HepG2 (cell line): ENCODE data around the gene SKIC2. TPM values are rescaled to one million over a fixed set of nuclear protein-coding genes. Genes with fewer than 3 reads are reported as not detected.

Source experiments
- ARID2 ChIP-seq: sonication (generic); formaldehyde crosslinking; IDR thresholded peaks from 2 replicates; pipeline ENCODE4 v1.8.1; 2022; ENCODE audit warnings: mild to moderate bottlenecking, missing genetic modification reagents, borderline replicate concordance
- MTA1 ChIP-seq: sonication (generic); formaldehyde crosslinking; IDR thresholded peaks from 2 replicates; pipeline ENCODE4 v1.4.0; 2020; ENCODE audit warnings: missing genetic modification reagents, mild to moderate bottlenecking, borderline replicate concordance
- NCOA5 ChIP-seq: sonication (generic); formaldehyde crosslinking; IDR thresholded peaks from 2 replicates; pipeline ENCODE4 v1.4.0; 2020; ENCODE audit warnings: missing genetic modification reagents
- NFRKB ChIP-seq: fragments of 450-650 bp; IDR thresholded peaks from 2 replicates; pipeline ENCODE4 v1.6.1; 2017
- NONO ChIP-seq, 2 experiments: fragments of 450-650 bp in 1 of 2; sonication (generic) in 1 of 2; formaldehyde crosslinking in 1 of 2; IDR thresholded peaks in 1 of 2; conservative IDR thresholded peaks in 1 of 2; 2 replicates each; pipeline versions ENCODE4 v1.6.1 to v1.8.0; 2017 to 2022; ENCODE audit warnings: mild to moderate bottlenecking in 1 of 2, missing genetic modification reagents in 1 of 2, moderate library complexity in 1 of 2
- SCMH1 ChIP-seq: sonication (generic); formaldehyde crosslinking; IDR thresholded peaks from 2 replicates; pipeline ENCODE4 v1.9.0; 2021; ENCODE audit warnings: missing genetic modification reagents, mild to moderate bottlenecking, borderline replicate concordance
- TMF1 ChIP-seq: sonication (generic); formaldehyde crosslinking; IDR thresholded peaks from 2 replicates; pipeline ENCODE4 v1.8.1; 2022; ENCODE audit warnings: low read depth, missing genetic modification reagents
- ZBTB20 ChIP-seq: sonication (generic); formaldehyde crosslinking; IDR thresholded peaks from 2 replicates; pipeline ENCODE4 v1.8.1; 2023; ENCODE audit warnings: missing genetic modification reagents, low read depth, mild to moderate bottlenecking, borderline replicate concordance
- ZFX ChIP-seq: sonication (generic); formaldehyde crosslinking; IDR thresholded peaks from 2 replicates; pipeline ENCODE4 v1.4.0; 2020; ENCODE audit warnings: mild to moderate bottlenecking, low read depth, missing genetic modification reagents, moderate library complexity
- ZNF101 ChIP-seq: sonication (generic); formaldehyde crosslinking; IDR thresholded peaks from 2 replicates; pipeline ENCODE4 v1.4.0; 2020; ENCODE audit warnings: mild to moderate bottlenecking, low read depth, missing genetic modification reagents, borderline replicate concordance
- ZNF234 ChIP-seq: sonication (generic); formaldehyde crosslinking; conservative IDR thresholded peaks from 2 replicates; pipeline ENCODE4 v1.5.1; 2020; ENCODE audit warnings: mild to moderate bottlenecking, missing genetic modification reagents
- ZNF333 ChIP-seq: sonication (generic); formaldehyde crosslinking; IDR thresholded peaks from 2 replicates; pipeline ENCODE4 v1.4.0; 2020; ENCODE audit warnings: mild to moderate bottlenecking, missing genetic modification reagents, borderline replicate concordance
- ZNF350 ChIP-seq: sonication (generic); formaldehyde crosslinking; IDR thresholded peaks from 2 replicates; pipeline ENCODE4 v1.4.0; 2020; ENCODE audit warnings: mild to moderate bottlenecking, low read depth, missing genetic modification reagents, borderline replicate concordance
- ZNF383 ChIP-seq: sonication (generic); formaldehyde crosslinking; IDR thresholded peaks from 2 replicates; pipeline ENCODE4 v1.4.0; 2020; ENCODE audit warnings: missing genetic modification reagents, mild to moderate bottlenecking, borderline replicate concordance
- ZNF430 ChIP-seq: sonication (generic); formaldehyde crosslinking; IDR thresholded peaks from 2 replicates; pipeline ENCODE4 v1.9.0; 2021; ENCODE audit warnings: mild to moderate bottlenecking, missing genetic modification reagents
- ZNF501 ChIP-seq: sonication (generic); formaldehyde crosslinking; IDR thresholded peaks from 2 replicates; pipeline ENCODE4 v1.5.1; 2020; ENCODE audit warnings: mild to moderate bottlenecking, moderate library complexity, missing genetic modification reagents
- ZNF558 ChIP-seq: sonication (generic); formaldehyde crosslinking; IDR thresholded peaks from 2 replicates; pipeline ENCODE4 v1.9.0; 2022; ENCODE audit warnings: mild to moderate bottlenecking, missing genetic modification reagents, borderline replicate concordance
- ZNF660 ChIP-seq: sonication (generic); formaldehyde crosslinking; IDR thresholded peaks from 2 replicates; pipeline ENCODE4 v1.5.1; 2020; ENCODE audit warnings: mild to moderate bottlenecking, low read depth, missing genetic modification reagents, borderline replicate concordance
- ZNF670 ChIP-seq: sonication (generic); formaldehyde crosslinking; IDR thresholded peaks from 2 replicates; pipeline ENCODE4 v1.8.0; 2022; ENCODE audit warnings: mild to moderate bottlenecking, missing genetic modification reagents, borderline replicate concordance
- ZNF691 ChIP-seq: sonication (generic); formaldehyde crosslinking; IDR thresholded peaks from 2 replicates; pipeline ENCODE4 v1.4.0; 2020; ENCODE audit warnings: missing genetic modification reagents, low read depth, mild to moderate bottlenecking, borderline replicate concordance
- ZNF737 ChIP-seq: sonication (generic); formaldehyde crosslinking; IDR thresholded peaks from 2 replicates; pipeline ENCODE4 v1.5.0; 2020; ENCODE audit warnings: missing genetic modification reagents, mild to moderate bottlenecking, borderline replicate concordance
- ZNF781 ChIP-seq: sonication (generic); formaldehyde crosslinking; IDR thresholded peaks from 2 replicates; pipeline ENCODE4 v1.5.1; 2020; ENCODE audit warnings: borderline replicate concordance, mild to moderate bottlenecking, missing genetic modification reagents; ENCODE audit errors: not compliant biosample characterization
- ZNF841 ChIP-seq: sonication (generic); formaldehyde crosslinking; IDR thresholded peaks from 2 replicates; pipeline ENCODE4 v1.8.1; 2023; ENCODE audit warnings: missing genetic modification reagents, borderline replicate concordance
- polyA plus RNA-seq, 8 experiments: library from polyadenylated mRNA; depleted of rRNA in 3 of 8; stranded (reverse) in 7 of 8; unstranded in 1 of 8; fragments of >200 nt; fragmentation: Illumina TruSeq in 4 of 8; extraction: Trizol in 4 of 8; gene quantifications; 2 replicates each; pipeline versions ENCODE4 v1.2.1 to v1.2.3, GENCODE V29; 2011 to 2016; ENCODE audit warnings: low read depth in 4 of 8, missing spikeins in 1 of 8, mixed read lengths in 1 of 8; ENCODE audit not compliant: insufficient read depth in 1 of 8
- total RNA-seq, 5 experiments: library from RNA; depleted of rRNA; stranded (reverse); fragments of >200 nt; fragmentation: Illumina TruSeq; extraction: Trizol; gene quantifications; 2 replicates each; pipeline ENCODE4 v1.2.3, GENCODE V29; 2016; ENCODE audit warnings: low read depth in 1 of 5
- TF ChIP-seq, protein P1 (sequence below): sonication (generic); formaldehyde crosslinking; IDR thresholded peaks from 2 replicates; pipeline ENCODE4 v1.4.0; 2020; ENCODE audit warnings: missing genetic modification reagents, borderline replicate concordance
- TF ChIP-seq, protein P2 (sequence below): sonication (generic); formaldehyde crosslinking; IDR thresholded peaks from 2 replicates; pipeline ENCODE4 v1.4.0; 2020; ENCODE audit warnings: missing genetic modification reagents
- TF ChIP-seq, protein P3 (sequence below): sonication (generic); formaldehyde crosslinking; IDR thresholded peaks from 2 replicates; pipeline ENCODE4 v1.4.0; 2020; ENCODE audit warnings: missing genetic modification reagents

Gene SKIC2
- total and polyA plus RNA-seq, 2 of the 13 experiments (the other 11 are each of a cell fraction or from before 2014, with no cell fraction given), result 67.1 to 68.4 TPM

GRCh38 chr6:31927242-31927862 lies 31.6 kb upstream of the SKIC2 start, which contains the start of gene C2 (continued):
- TF ChIP-seq SCMH1 (CRISPR knock-in tag) (no peak), ZNF234 (CRISPR knock-in tag) (no peak), TMF1 (CRISPR knock-in tag) (peak; percentile 73; the same call in 1 of the 2 replicates), ZNF841 (CRISPR knock-in tag) (no peak), ZNF558 (CRISPR knock-in tag) (no peak), ZNF781 (CRISPR knock-in tag) (no peak), ZNF430 (CRISPR knock-in tag) (peak; percentile 77), NONO (IDR thresholded peaks at IDR 0.05) (no peak), NONO (CRISPR knock-in tag; conservative IDR thresholded peaks at IDR 0.05) (peak; percentile 95), NFRKB (no peak), ZNF501 (peak; percentile 84; the same call in 1 of the 2 replicates), ZBTB20 (CRISPR knock-in tag) (peak; percentile 98; the same call in 1 of the 2 replicates), ZNF383 (CRISPR knock-in tag) (no peak), ZNF691 (no peak; the same call in 1 of the 2 replicates), ZNF101 (no peak), MTA1 (peak; percentile 94), ZFX (CRISPR knock-in tag) (peak; percentile 40; the same call in 1 of the 2 replicates), ZNF737 (CRISPR knock-in tag) (no peak), ZNF350 (CRISPR knock-in tag) (peak; percentile 83), ARID2 (peak; percentile 92; the same call in 1 of the 2 replicates), NCOA5 (CRISPR knock-in tag) (no peak), ZNF333 (no peak), ZNF670 (CRISPR knock-in tag) (0 out of 2 replicates have a peak, but pooled peaks have one; percentile 75), ZNF660 (CRISPR knock-in tag) (no peak)
- TF ChIP-seq, protein P1, sequence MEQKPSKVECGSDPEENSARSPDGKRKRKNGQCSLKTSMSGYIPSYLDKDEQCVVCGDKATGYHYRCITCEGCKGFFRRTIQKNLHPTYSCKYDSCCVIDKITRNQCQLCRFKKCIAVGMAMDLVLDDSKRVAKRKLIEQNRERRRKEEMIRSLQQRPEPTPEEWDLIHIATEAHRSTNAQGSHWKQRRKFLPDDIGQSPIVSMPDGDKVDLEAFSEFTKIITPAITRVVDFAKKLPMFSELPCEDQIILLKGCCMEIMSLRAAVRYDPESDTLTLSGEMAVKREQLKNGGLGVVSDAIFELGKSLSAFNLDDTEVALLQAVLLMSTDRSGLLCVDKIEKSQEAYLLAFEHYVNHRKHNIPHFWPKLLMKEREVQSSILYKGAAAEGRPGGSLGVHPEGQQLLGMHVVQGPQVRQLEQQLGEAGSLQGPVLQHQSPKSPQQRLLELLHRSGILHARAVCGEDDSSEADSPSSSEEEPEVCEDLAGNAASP (CRISPR knock-in tag), result peak; percentile 83; the same call in 1 of the 2 replicates
- TF ChIP-seq, protein P2, sequence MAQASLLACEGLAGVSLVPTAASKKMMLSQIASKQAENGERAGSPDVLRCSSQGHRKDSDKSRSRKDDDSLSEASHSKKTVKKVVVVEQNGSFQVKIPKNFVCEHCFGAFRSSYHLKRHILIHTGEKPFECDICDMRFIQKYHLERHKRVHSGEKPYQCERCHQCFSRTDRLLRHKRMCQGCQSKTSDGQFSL (CRISPR knock-in tag), result peak; percentile 82; the same call in 1 of the 2 replicates
- TF ChIP-seq, protein P3, sequence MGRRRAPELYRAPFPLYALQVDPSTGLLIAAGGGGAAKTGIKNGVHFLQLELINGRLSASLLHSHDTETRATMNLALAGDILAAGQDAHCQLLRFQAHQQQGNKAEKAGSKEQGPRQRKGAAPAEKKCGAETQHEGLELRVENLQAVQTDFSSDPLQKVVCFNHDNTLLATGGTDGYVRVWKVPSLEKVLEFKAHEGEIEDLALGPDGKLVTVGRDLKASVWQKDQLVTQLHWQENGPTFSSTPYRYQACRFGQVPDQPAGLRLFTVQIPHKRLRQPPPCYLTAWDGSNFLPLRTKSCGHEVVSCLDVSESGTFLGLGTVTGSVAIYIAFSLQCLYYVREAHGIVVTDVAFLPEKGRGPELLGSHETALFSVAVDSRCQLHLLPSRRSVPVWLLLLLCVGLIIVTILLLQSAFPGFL (CRISPR knock-in tag), result no peak
